ENCODE measurements around the gene SPAG6. TPM values are rescaled to one million over a fixed set of nuclear protein-coding genes. Genes with fewer than 3 reads are reported as not detected.

Gene SPAG6
- total RNA-seq, 2 experiments from 2014 or later: 3.7 to 6.0 TPM

DNA sequence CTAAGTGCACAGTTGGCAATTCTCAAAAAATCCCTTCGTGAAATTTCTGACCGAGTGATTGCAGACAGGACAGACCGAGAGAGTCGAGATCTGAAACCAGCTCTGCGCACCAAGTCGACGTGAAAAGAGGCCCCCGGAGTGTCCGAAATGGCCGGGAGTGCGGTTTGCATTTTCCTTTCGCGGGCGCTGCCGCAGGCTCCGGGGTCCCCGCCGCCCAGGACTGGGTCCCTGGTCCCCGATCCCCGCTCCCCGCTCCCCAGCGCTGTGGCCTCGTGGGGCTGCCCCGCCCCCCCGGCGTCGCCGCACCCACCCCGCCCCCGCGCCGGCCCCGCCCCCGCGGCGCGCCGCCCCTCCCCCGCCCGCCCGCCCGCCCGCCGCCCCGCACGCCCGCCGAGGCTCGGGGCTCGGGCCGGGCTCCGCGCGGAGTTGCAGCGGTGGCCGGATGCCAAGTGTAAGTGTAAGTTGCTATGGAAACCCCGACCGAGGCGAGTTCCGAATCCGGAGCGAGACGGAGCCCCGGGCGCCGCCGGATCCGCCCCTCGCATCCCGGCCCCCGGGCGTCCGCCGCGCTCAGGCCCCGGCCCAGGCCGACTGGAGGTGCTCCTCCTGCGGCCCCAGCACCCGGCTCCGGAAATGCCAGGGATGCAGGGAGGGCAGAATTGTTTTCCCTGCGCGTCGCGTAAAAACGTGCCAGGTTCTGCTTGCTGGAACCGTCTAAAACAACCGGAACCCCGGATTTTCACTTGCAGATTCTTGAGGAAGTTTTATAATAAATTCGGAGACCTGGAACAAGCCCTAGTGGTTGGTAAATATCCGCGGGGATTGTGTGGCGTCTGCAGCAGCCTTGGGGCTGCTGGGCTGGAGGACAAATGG is 19.8 kb upstream of the SPAG6 start:
- Mint-ChIP-seq H3K4me3 (peak overlapping the region; percentile 79), H3K27ac (peak overlapping the region; percentile 48), H3K27me3 (peaks cover 33% of the 10 kb centered on the region), H3K36me3 (peaks cover 32% of the 10 kb centered on the region), H3K4me1 (peaks cover 39% of the 10 kb centered on the region), H3K9me3 (ENCODE audit: low read depth) (no peaks in the 10 kb centered on the region)
- DNase-seq: peak; percentile 80
- CTCF ChIA-PET: interaction anchor here (1.1 to 1.5 kb wide), 2 partner anchors 14 to 160 kb away, joined by 3 read pairs; no protein-coding TSS in a partner anchor
- ATAC-seq: peak; percentile 58

DNA sequence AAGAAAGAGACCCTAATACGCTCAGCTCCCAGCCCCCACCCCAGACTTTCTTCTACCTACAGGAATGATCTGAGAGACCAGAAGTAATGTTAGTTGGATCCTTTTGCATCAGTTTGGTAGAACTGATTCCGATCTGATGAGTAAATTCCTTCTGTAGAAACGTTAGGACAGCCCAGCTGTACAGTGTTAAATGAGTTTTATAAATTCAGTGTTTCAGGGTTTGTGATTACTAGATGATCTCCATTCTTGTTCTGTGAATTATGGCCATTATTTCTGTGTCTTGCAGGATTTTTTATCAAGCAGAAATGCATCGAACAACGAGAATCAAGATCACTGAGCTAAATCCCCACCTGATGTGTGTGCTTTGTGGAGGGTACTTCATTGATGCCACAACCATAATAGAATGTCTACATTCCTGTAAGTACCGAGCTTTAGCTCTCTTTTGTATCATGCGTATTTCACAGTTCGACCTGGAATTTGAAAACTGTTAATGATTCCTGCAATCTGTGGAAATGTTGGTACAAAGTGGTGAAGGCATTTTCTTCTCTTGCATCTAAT is 19.1 kb upstream of the SPAG6 start:
- ATAC-seq (no peak), DNase-seq (no peak)
- peaks cover 33% of the 10 kb centered on the region for H3K27me3 Mint-ChIP-seq
- peaks cover 39% of the 10 kb centered on the region for H3K4me1 Mint-ChIP-seq
- peak overlapping the region; percentile 73 for H3K4me3 Mint-ChIP-seq
- H3K27ac Mint-ChIP-seq: peak overlapping the region; percentile 43
- no peaks in the 10 kb centered on the region for H3K9me3 Mint-ChIP-seq (ENCODE audit: low read depth)
- H3K36me3 Mint-ChIP-seq: peaks cover 35% of the 10 kb centered on the region
- CTCF ChIA-PET: interaction anchor here (0.8 kb wide), 1 partner anchor 10 kb away, joined by 4 read pairs; the partner anchor contains the start of gene COMMD3

DNA sequence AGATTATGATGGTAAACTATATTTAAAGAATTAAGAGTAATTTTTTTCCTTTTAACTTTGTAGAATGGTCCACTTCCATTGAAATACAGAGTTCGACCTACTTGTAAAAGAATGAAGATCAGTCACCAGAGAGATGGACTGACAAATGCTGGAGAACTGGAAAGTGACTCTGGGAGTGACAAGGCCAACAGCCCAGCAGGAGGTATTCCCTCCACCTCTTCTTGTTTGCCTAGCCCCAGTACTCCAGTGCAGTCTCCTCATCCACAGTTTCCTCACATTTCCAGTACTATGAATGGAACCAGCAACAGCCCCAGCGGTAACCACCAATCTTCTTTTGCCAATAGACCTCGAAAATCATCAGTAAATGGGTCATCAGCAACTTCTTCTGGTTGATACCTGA is 16.1 kb upstream of the SPAG6 start:
- DNase-seq: no peak
- H3K4me1 Mint-ChIP-seq: peaks cover 38% of the 10 kb centered on the region
- H3K4me3 Mint-ChIP-seq: no peak overlapping the region
- ATAC-seq: no peak
- H3K36me3 Mint-ChIP-seq: peaks cover 38% of the 10 kb centered on the region
- H3K27me3 Mint-ChIP-seq: peaks cover 22% of the 10 kb centered on the region
- CTCF ChIA-PET: no interaction called here
- no peak overlapping the region for H3K27ac Mint-ChIP-seq
- H3K9me3 Mint-ChIP-seq (ENCODE audit: low read depth): peaks cover 4% of the 10 kb centered on the region

DNA sequence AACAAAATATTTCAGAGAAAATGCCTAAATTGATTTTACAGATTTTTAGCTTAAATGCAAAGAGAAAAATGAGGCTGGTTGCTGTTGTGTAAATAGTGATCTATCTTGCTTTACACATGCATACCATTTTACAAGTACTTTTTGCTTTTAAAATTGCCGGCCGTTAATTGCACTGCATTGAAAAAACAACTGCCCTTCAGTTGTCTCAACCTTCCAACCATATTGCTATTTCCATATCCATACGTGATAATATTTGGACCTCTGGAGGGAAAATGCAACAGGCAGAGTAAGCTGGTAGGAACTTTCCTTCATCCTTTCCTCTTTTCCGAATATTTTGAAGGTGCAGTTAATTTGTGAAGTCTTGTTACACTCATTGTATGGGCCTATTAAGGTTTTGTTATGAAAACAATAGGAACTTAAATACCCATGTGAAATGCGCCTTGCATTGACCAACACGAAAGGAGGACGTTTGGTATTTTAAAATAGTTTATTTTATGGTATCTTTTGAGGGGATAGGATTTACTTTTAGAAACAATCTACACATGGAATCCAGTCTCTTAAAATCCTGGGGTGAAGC is 13.1 kb upstream of the SPAG6 start:
- Mint-ChIP-seq H3K27ac (peak overlapping the region; percentile 82), H3K27me3 (peaks cover 25% of the 10 kb centered on the region), H3K36me3 (peaks cover 33% of the 10 kb centered on the region), H3K4me1 (peaks cover 34% of the 10 kb centered on the region), H3K9me3 (ENCODE audit: low read depth) (peaks cover 4% of the 10 kb centered on the region), H3K4me3 (peak overlapping the region; percentile 72)
- CTCF ChIA-PET: no interaction called here
- no peak for DNase-seq
- ATAC-seq: no peak

DNA sequence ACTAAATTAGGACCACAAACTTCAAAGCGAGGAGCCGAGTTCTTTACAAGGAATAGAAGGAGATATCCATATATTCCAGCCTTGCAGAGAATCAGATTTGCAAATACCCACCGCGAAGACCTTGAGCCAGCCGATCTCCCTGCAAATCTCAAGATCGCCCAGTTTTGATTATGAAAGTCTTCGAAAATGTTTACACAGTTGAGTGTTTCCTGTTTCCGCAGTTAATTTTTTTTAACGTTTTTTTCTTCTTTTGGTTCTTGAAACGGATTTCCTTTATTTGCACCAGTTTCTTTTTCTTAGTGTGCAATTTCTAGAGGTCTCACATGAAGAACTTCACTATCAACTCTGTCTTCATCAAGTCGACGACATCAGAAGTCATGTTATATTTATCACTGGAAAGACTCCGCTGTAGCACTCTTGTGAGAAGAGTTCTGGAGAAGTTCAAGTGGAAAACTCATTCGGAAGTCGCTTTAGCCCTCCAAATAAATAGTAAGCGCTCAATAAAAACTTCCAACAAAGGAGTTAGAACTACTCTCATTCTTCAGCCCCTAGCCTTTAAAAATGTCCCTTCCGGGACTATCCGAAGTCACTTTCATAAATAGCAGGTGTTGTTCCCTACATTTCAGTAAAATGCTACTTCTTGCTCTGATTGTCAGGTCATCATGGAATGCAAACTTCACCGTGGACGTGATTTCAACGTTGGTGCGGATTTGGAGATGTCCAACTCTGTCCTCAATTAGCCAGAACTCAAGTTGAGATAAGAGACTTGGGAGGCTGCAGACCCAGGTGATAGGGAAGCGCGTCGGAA is 11.9 kb upstream of the SPAG6 start:
- CTCF ChIA-PET: no interaction called here
- ATAC-seq: peak; percentile 14
- peaks cover 37% of the 10 kb centered on the region for H3K4me1 Mint-ChIP-seq

DNA sequence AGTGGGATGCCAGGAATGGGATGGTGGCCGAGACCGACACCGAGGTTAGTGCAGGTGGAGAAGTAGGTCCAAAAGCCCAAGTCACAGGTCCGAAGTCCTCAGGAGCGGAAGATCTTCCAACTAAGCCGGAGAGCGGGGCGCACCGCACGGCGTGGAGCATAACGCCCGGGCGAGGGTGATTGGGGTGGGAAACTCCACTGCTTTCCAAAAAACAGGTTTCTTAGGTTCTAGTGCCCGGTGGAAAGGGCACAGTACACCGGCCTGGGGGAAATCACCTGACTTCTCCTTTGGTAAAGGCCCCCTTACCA is 11.4 kb upstream of the SPAG6 start:
- ATAC-seq: no peak
- H3K27me3 Mint-ChIP-seq: peaks cover 42% of the 10 kb centered on the region
- H3K4me1 Mint-ChIP-seq: peaks cover 40% of the 10 kb centered on the region
- CTCF ChIA-PET: no interaction called here
- peaks cover 31% of the 10 kb centered on the region for H3K36me3 Mint-ChIP-seq
- no peak for DNase-seq
- no peak overlapping the region for H3K27ac Mint-ChIP-seq
- peak overlapping the region; percentile 72 for H3K4me3 Mint-ChIP-seq
- H3K9me3 Mint-ChIP-seq (ENCODE audit: low read depth): peaks cover 4% of the 10 kb centered on the region

More for the DNA sequence above, 11.9 kb upstream of the SPAG6 start:
- H3K36me3 Mint-ChIP-seq: peaks cover 31% of the 10 kb centered on the region
- H3K27ac Mint-ChIP-seq: peak overlapping the region; percentile 82
- peak overlapping the region; percentile 72 for H3K4me3 Mint-ChIP-seq
- no peak for DNase-seq
- H3K27me3 Mint-ChIP-seq: peaks cover 37% of the 10 kb centered on the region
- H3K9me3 Mint-ChIP-seq (ENCODE audit: low read depth): peaks cover 4% of the 10 kb centered on the region

DNA sequence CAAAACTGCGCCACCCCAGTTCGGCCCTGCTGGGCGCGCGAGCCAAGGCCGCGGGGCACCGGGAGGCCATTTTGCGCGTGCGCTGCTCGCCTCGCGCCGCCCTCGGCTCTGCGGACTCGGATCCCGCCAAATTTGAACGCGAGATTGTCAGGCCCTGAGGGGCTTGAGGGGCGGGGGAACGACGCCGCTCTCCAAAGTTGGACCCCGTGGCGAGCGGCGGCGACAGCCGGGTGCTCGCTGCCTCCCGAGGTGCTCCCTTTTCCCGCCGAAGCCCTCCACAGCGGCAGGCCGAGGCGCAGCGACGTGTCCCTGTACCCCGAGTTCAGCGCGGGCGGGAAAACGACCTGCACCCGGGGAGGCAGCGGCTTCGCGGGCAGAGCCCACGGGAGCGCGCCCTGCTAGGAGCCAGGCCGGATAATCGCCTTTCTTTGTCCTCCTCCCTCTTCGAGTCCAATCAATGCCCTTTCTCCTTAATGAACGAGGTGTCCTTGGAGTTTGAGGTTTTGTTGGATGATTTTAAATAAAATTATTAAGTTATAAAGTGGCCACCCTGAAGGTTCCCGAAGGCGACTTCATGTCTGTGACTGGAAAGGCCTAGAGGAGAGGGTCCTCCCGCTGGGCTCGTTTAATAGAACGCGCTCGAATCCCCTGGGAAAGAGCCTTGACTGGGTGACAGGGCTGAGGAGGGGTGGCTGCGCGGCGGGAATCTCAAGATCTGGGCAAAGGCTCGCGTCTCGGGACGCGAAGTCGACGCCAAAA is 10.7 kb upstream of the SPAG6 start:
- H3K9me3 Mint-ChIP-seq (ENCODE audit: low read depth): peaks cover 4% of the 10 kb centered on the region
- CTCF ChIA-PET: interaction anchor here (0.9 to 1.8 kb wide), 2 partner anchors 13 to 18 kb away, joined by 3 to 5 read pairs; partner anchors contain the start of gene COMMD3
- H3K36me3 Mint-ChIP-seq: peaks cover 25% of the 10 kb centered on the region
- H3K27me3 Mint-ChIP-seq: peaks cover 45% of the 10 kb centered on the region
- H3K4me3 Mint-ChIP-seq: peak overlapping the region; percentile 72
- H3K27ac Mint-ChIP-seq: peak overlapping the region; percentile 79
- peaks cover 47% of the 10 kb centered on the region for H3K4me1 Mint-ChIP-seq
- ATAC-seq (peak; percentile 1), DNase-seq (no peak)

DNA sequence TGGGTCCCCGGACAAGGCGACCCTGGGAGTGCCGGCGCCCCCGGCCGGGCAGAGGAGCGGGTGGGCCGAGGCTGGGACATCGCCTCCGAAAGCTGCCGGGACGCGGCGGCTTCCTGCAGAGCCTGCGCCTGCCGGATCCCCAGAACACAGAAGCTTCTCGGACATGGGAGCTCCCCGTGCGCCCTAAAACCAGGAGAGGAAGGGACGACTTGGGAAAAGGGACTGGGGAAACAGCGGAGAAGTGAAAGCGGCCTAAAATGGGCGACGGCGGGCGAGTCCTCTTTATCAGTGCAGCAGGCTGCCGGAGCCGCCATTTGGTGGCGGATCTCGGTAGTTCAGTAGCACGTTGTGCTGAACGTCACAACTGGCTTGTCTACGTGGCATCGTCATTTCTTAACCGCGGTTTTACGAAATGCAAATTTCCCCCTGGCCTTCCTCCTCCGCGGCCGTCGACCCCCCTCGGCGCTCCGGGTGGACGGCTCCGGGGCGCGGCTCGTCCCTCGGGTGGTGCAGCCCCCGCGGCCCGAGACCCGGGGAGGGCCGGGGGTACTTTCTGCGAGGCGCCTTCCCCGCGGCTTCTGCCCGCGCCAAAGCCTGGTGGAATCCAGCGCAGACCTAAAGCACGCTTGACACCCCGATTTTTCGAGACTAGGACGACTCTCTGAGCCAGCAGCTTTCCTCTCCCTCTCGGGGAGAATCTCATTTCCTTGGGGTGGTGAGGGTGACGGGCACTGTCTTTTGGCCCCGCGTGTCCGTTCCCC is 9.9 kb upstream of the SPAG6 start:
- peaks cover 20% of the 10 kb centered on the region for H3K36me3 Mint-ChIP-seq
- H3K4me1 Mint-ChIP-seq: peaks cover 52% of the 10 kb centered on the region
- H3K4me3 Mint-ChIP-seq: peak overlapping the region; percentile 72
- CTCF ChIA-PET: interaction anchor here (0.9 to 1.8 kb wide), 2 partner anchors 12 to 19 kb away, joined by 3 to 5 read pairs; partner anchors contain the start of gene COMMD3
- H3K27ac Mint-ChIP-seq: peak overlapping the region; percentile 79
- H3K27me3 Mint-ChIP-seq: peaks cover 49% of the 10 kb centered on the region
- DNase-seq (peak; percentile 84), ATAC-seq (peak; percentile 67)
- H3K9me3 Mint-ChIP-seq (ENCODE audit: low read depth): peaks cover 4% of the 10 kb centered on the region

DNA sequence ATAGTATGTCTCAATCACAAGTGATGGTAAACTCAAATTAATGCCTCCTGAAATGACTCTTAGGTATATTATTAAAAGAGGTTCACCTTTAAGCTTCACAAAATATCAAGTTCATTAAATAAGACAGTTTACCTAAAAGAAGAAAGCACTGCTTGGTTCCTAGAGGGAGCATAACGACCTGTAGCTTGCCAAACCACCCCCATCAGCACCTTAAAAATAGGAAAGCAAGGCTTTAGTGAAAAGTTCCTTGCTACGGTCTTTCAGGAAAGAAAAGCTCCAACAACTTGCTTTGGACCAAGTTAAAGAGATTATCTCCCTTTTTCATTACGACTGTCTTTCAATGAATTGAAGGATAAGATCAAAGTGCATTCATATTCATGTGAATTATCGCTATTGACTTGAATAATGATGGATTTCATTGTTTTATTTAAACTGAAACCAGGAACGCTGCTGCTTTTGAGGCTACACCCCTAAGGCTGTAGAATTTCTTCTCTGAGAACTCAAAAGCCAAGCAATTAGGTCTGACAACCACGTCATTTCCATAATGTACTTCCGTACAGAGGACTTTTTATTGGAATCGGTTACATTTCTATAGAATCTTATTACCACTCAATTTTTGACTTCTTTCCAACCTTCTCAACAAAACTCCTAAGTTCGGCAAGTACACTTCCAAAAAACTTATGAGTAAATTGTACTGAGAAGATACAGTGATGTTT is 7.0 kb upstream of the SPAG6 start:
- DNase-seq (no peak), ATAC-seq (no peak)
- CTCF ChIA-PET: interaction anchor here (1.0 to 2.4 kb wide), 3 partner anchors 19 to 110 kb away, joined by 3 to 13 read pairs (median 5); partner anchors contain the start of gene COMMD3
- peak overlapping the region; percentile 94 for H3K27ac Mint-ChIP-seq
- peak overlapping the region; percentile 43 for H3K4me3 Mint-ChIP-seq
- peaks cover 49% of the 10 kb centered on the region for H3K4me1 Mint-ChIP-seq
- peaks cover 8% of the 10 kb centered on the region for H3K36me3 Mint-ChIP-seq
- peaks cover 63% of the 10 kb centered on the region for H3K27me3 Mint-ChIP-seq
- H3K9me3 Mint-ChIP-seq (ENCODE audit: low read depth): peaks cover 4% of the 10 kb centered on the region

DNA sequence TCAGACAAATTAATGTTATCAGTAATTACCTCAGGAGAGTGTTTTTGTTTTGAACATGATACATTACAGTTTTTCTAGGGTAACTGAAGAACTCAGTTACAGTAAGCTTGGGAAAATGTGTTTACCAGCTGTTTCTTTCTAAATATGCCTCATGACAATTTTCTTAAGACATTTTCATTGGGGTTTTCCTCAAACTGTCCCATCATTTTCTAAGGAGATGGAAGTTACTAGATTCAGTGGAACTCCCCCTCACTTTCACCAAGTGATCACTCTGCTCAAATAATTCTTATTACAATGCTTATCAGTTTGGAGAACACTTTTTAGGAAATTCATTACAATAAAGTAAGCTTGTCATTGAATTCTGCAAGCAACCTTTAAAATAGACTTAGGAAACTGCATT is 6.4 kb upstream of the SPAG6 start:
- H3K27ac Mint-ChIP-seq: peak overlapping the region; percentile 94
- peaks cover 64% of the 10 kb centered on the region for H3K27me3 Mint-ChIP-seq
- ATAC-seq: no peak
- H3K4me3 Mint-ChIP-seq: peak overlapping the region; percentile 43
- H3K4me1 Mint-ChIP-seq: peaks cover 43% of the 10 kb centered on the region
- H3K36me3 Mint-ChIP-seq: peaks cover 2% of the 10 kb centered on the region
- no peak for DNase-seq
- CTCF ChIA-PET: interaction anchor here (1.0 to 2.4 kb wide), 7 partner anchors 20 to 348 kb away, joined by 3 to 13 read pairs (median 4); partner anchors contain the start of gene COMMD3
- no peaks in the 10 kb centered on the region for H3K9me3 Mint-ChIP-seq (ENCODE audit: low read depth)

DNA sequence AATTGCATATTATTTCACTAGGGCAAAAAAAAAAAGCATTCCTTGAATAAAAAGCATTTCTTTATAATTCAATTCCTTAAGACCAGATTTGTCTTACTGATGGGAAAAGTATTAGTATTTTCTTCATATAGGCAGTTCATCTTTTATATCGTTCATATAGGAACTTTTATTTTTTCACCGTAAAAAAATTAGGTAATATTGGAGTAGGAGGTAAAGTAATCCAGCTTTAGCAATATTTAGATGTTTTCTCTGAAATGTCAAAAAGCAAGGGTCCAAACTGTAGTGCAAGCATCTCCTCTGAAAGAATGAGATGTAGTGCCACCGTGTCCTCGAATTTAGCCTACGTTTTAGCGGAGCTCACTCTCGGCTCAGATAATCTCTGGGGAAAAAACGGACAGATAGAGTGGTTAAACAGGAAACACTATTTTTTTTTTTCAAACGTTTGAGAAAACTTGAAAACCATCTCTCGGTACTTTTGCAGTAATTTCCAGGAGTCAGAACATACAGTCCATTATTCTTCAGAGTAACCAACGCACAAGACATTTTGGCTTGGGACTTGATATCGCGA is 5.5 kb upstream of the SPAG6 start:
- ATAC-seq (peak; percentile 10), DNase-seq (no peak)
- peaks cover 5% of the 10 kb centered on the region for H3K36me3 Mint-ChIP-seq
- CTCF ChIA-PET: interaction anchor here (0.6 to 2.4 kb wide), 15 partner anchors 9 to 650 kb away, joined by 3 to 13 read pairs (median 4); partner anchors contain the start of genes BMI1 and COMMD3
- H3K27ac Mint-ChIP-seq: peak overlapping the region; percentile 94
- peaks cover 73% of the 10 kb centered on the region for H3K27me3 Mint-ChIP-seq
- H3K4me1 Mint-ChIP-seq: peaks cover 44% of the 10 kb centered on the region
- no peaks in the 10 kb centered on the region for H3K9me3 Mint-ChIP-seq (ENCODE audit: low read depth)
- H3K4me3 Mint-ChIP-seq: peak overlapping the region; percentile 77
